GM15510 (cell line): ENCODE results near the gene SLC34A3.

Experiments used
- POLR2A ChIP-seq: IDR thresholded peaks from 3 replicates; pipeline ENCODE4 v1.6.1; 2011; ENCODE audit warnings: borderline replicate concordance; ENCODE audit not compliant: insufficient read length; ENCODE audit errors: extremely low read depth

SLC34A3 gene

GRCh38 chr9:137205126-137206069, 25.3 kb upstream of the SLC34A3 start, which contains the start of the genes NDOR1 and TMEM203:
NDOR1 (plus strand) TSS chr9:137205700; CDS start chr9:137205778, 78 bp downstream.
TMEM203 (minus strand) TSS chr9:137205648; CDS start chr9:137205414, 234 bp downstream.
- TF ChIP-seq POLR2A: peak; percentile 88

GRCh38 chr9:137206602-137207001, 24.1 kb upstream of the SLC34A3 start:
- TF ChIP-seq POLR2A: no peak

- no peak for TF ChIP-seq POLR2A
Measured at GRCh38 chr9:137211532-137211931, 19.2 kb upstream of the SLC34A3 start.

GRCh38 chr9:137212520-137212919, 18.2 kb upstream of the SLC34A3 start:
- TF ChIP-seq POLR2A: no peak

GRCh38 chr9:137213160-137214060, 17.3 kb upstream of the SLC34A3 start:
- TF ChIP-seq POLR2A: no peak

- no peak for TF ChIP-seq POLR2A
Measured at GRCh38 chr9:137214620-137215019, 16.1 kb upstream of the SLC34A3 start.

GRCh38 chr9:137215196-137215986, 15.3 kb upstream of the SLC34A3 start:
- no peak for TF ChIP-seq POLR2A

GRCh38 chr9:137216188-137216965, 14.3 kb upstream of the SLC34A3 start:
- no peak for TF ChIP-seq POLR2A

- no peak for TF ChIP-seq POLR2A
Measured at GRCh38 chr9:137217276-137218211, 13.2 kb upstream of the SLC34A3 start.

- no peak for TF ChIP-seq POLR2A
Measured at GRCh38 chr9:137218212-137218753, 12.4 kb upstream of the SLC34A3 start.

- no peak for TF ChIP-seq POLR2A
Measured at GRCh38 chr9:137218754-137219271, 11.9 kb upstream of the SLC34A3 start.

GRCh38 chr9:137219757-137220316, 10.9 kb upstream of the SLC34A3 start:
- TF ChIP-seq POLR2A: no peak
